Ascending aorta (tissue), 2 donors: ENCODE results near the gene ARID1B. TPM values are rescaled to one million over a fixed set of nuclear protein-coding genes. Genes with fewer than 3 reads are reported as not detected.

Experiments used
- DNase-seq, 2 donors: peaks; one replicate each; pipeline ENCODE4 v3.0.0-alpha.2; 2019; ENCODE audit warnings: low spot score in 2 of 2
- H3K27ac ChIP-seq, 2 donors: fragments of 200-600 bp; sonication (generic); one replicate each; pipeline ENCODE4 v1.5.1; 2016 to 2017; ENCODE audit warnings: mild to moderate bottlenecking in 1 of 2
- H3K27me3 ChIP-seq: fragments of 200-600 bp; sonication (generic); one replicate; pipeline ENCODE4 v1.5.1; 2017
- H3K36me3 ChIP-seq, 2 donors: fragments of 200-600 bp; sonication (generic); one replicate each; pipeline ENCODE4 v1.5.1; 2016
- H3K4me1 ChIP-seq, 2 donors: fragments of 200-600 bp; sonication (generic); one replicate each; pipeline ENCODE4 v1.5.1; 2016 to 2017; ENCODE audit warnings: mild to moderate bottlenecking in 1 of 2
- H3K4me3 ChIP-seq, 2 donors: fragments of 200-600 bp; sonication (generic); one replicate each; pipeline ENCODE4 v1.5.1; 2016 to 2017; ENCODE audit warnings: mild to moderate bottlenecking in 1 of 2
- H3K9me3 ChIP-seq, 2 donors: fragments of 200-600 bp; sonication (generic); one replicate each; pipeline ENCODE4 v1.5.1; 2016
- CTCF ChIP-seq, 3 experiments: fragments of 200-600 bp in 2 of 3; fragments of 450-650 bp in 1 of 3; sonication (generic) in 2 of 3; IDR thresholded peaks; one replicate each; pipeline ENCODE4 v1.5.1; 2016 to 2019; ENCODE audit warnings: antibody characterized with exemption in 3 of 3, mild to moderate bottlenecking in 1 of 3, moderate library complexity in 1 of 3
- intact Hi-C: fragments of 100-400 bp; cut with DNase I; formaldehyde crosslinking; loops from one replicate; pipeline ENCODE4 v1.15.1; 2023
- total RNA-seq: library from RNA; depleted of rRNA; stranded (reverse); fragments of >200 nt; gene quantifications from one replicate; pipeline ENCODE4 v1.1.0, GENCODE V29; 2016

The ARID1B gene
- total RNA-seq, 1 donor from 2014 or later = 97.9 TPM

- H3K9me3 ChIP-seq = no peaks in the 10 kb centered on the region
- intact Hi-C loops = loop anchor here (5.0 kb wide), 3 partner anchors 44 to 359 kb away; no protein-coding TSS in a partner anchor
- H3K36me3 ChIP-seq = no peaks in the 10 kb centered on the region
- H3K27ac ChIP-seq = peak overlapping the region; percentile 93 to 100
- H3K4me3 ChIP-seq = peak overlapping the region; percentile 49 to 76
- no peak for DNase-seq
- H3K27me3 ChIP-seq = no peaks in the 10 kb centered on the region
- TF ChIP-seq CTCF (IDR thresholded peaks at IDR 0.05) = no peak
- H3K4me1 ChIP-seq = peaks cover 0 to 27% of the 10 kb centered on the region in 2 donors
These were observed 5.6 kb downstream of the ARID1B start for GRCh38 chr6:156782691-156783320.

GRCh38 chr6:156783958-156784357 lies 6.8 kb downstream of the ARID1B start:
- no peak for TF ChIP-seq CTCF (IDR thresholded peaks at IDR 0.05)
- peaks cover 0 to 30% of the 10 kb centered on the region in 2 donors for H3K4me1 ChIP-seq
- H3K36me3 ChIP-seq = no peaks in the 10 kb centered on the region
- intact Hi-C loops = loop anchor here (5.0 kb wide), 3 partner anchors 43 to 358 kb away; no protein-coding TSS in a partner anchor
- no peak for DNase-seq
- H3K4me3 ChIP-seq = peak overlapping the region; percentile 16 to 76
- no peaks in the 10 kb centered on the region for H3K9me3 ChIP-seq
- H3K27me3 ChIP-seq = no peaks in the 10 kb centered on the region
- peak overlapping the region; percentile 39 to 100 for H3K27ac ChIP-seq

- Histone ChIP-seq H3K27ac (no peak overlapping the region), H3K4me1 (peaks cover 8 to 49% of the 10 kb centered on the region in 2 donors), H3K27me3 (no peaks in the 10 kb centered on the region), H3K4me3 (no peak overlapping the region), H3K9me3 (no peaks in the 10 kb centered on the region), H3K36me3 (no peaks in the 10 kb centered on the region)
- intact Hi-C loops = no loop called here
- DNase-seq = no peak
- TF ChIP-seq CTCF (IDR thresholded peaks at IDR 0.05) = no peak
These were observed 9.5 kb downstream of the ARID1B start for GRCh38 chr6:156786652-156787051.

GRCh38 chr6:156787569-156788492 lies 10.7 kb downstream of the ARID1B start:
- H3K27me3 ChIP-seq = no peaks in the 10 kb centered on the region
- TF ChIP-seq CTCF (IDR thresholded peaks at IDR 0.05) = no peak
- H3K9me3 ChIP-seq = no peaks in the 10 kb centered on the region
- H3K4me1 ChIP-seq = peaks cover 8 to 56% of the 10 kb centered on the region in 2 donors
- intact Hi-C loops = no loop called here
- no peaks in the 10 kb centered on the region for H3K36me3 ChIP-seq
- no peak overlapping the region for H3K27ac ChIP-seq
- no peak overlapping the region for H3K4me3 ChIP-seq
- no peak for DNase-seq

- H3K27ac ChIP-seq = no peak overlapping the region
- intact Hi-C loops = no loop called here
- peaks cover 8 to 49% of the 10 kb centered on the region in 2 donors for H3K4me1 ChIP-seq
- H3K9me3 ChIP-seq = no peaks in the 10 kb centered on the region
- no peaks in the 10 kb centered on the region for H3K27me3 ChIP-seq
- TF ChIP-seq CTCF (IDR thresholded peaks at IDR 0.05) = no peak
- H3K36me3 ChIP-seq = no peaks in the 10 kb centered on the region
- no peak overlapping the region for H3K4me3 ChIP-seq
- no peak for DNase-seq
These were observed 12.1 kb downstream of the ARID1B start for GRCh38 chr6:156789081-156789943.
